HepG2 (cell line): Measurements from ENCODE around the gene FAM219B. TPM values are rescaled to one million over a fixed set of nuclear protein-coding genes. Genes with fewer than 3 reads are reported as not detected.

Experiments used
- BCL6 ChIP-seq: IDR thresholded peaks from 2 replicates; pipeline ENCODE4 v1.6.1; 2016; ENCODE audit warnings: missing genetic modification reagents, missing compliant biosample characterization
- FOXM1 ChIP-seq: sonication (generic); formaldehyde crosslinking; IDR thresholded peaks from 2 replicates; pipeline ENCODE4 v1.5.0; 2020; ENCODE audit warnings: missing genetic modification reagents
- MTF2 ChIP-seq: sonication (generic); formaldehyde crosslinking; IDR thresholded peaks from 2 replicates; pipeline ENCODE4 v1.5.0; 2020; ENCODE audit warnings: missing genetic modification reagents, borderline replicate concordance
- PHF8 ChIP-seq: sonication (generic); formaldehyde crosslinking; IDR thresholded peaks from 2 replicates; pipeline ENCODE4 v1.5.0; 2020; ENCODE audit warnings: missing genetic modification reagents
- PTBP1 ChIP-seq: fragments of 200-400 bp; formaldehyde crosslinking; IDR thresholded peaks from 2 replicates; pipeline ENCODE4 v1.6.1; 2018; ENCODE audit warnings: low read length, low read depth; ENCODE audit not compliant: poor library complexity, severe bottlenecking
- TBX2 ChIP-seq: sonication (generic); formaldehyde crosslinking; IDR thresholded peaks from 2 replicates; pipeline ENCODE4 v1.5.0; 2020; ENCODE audit warnings: missing genetic modification reagents, mild to moderate bottlenecking, borderline replicate concordance
- ZBTB8A ChIP-seq: sonication (generic); formaldehyde crosslinking; IDR thresholded peaks from 2 replicates; pipeline ENCODE4 v1.4.0; 2020; ENCODE audit warnings: mild to moderate bottlenecking, low read depth, missing genetic modification reagents, borderline replicate concordance
- ZFP36L1 ChIP-seq: sonication (generic); formaldehyde crosslinking; IDR thresholded peaks from 2 replicates; pipeline ENCODE4 v1.8.0; 2022; ENCODE audit warnings: mild to moderate bottlenecking, missing genetic modification reagents, moderate library complexity
- ZNF17 ChIP-seq: sonication (generic); formaldehyde crosslinking; IDR thresholded peaks from 2 replicates; pipeline ENCODE4 v1.5.0; 2020; ENCODE audit warnings: mild to moderate bottlenecking, missing genetic modification reagents
- ZNF282 ChIP-seq: fragments of 450-650 bp; IDR thresholded peaks from 2 replicates; pipeline ENCODE4 v1.6.1; 2018; ENCODE audit not compliant: partially characterized antibody
- ZNF292 ChIP-seq: sonication (generic); formaldehyde crosslinking; IDR thresholded peaks from 2 replicates; pipeline ENCODE4 v1.8.1; 2022; ENCODE audit warnings: mild to moderate bottlenecking, low read depth, missing genetic modification reagents, borderline replicate concordance
- ZNF543 ChIP-seq: sonication (generic); formaldehyde crosslinking; IDR thresholded peaks from 2 replicates; pipeline ENCODE4 v1.4.0; 2020; ENCODE audit warnings: mild to moderate bottlenecking, missing genetic modification reagents
- ZNF572 ChIP-seq: sonication (generic); formaldehyde crosslinking; IDR thresholded peaks from 2 replicates; pipeline ENCODE4 v1.5.1; 2020; ENCODE audit warnings: mild to moderate bottlenecking, missing genetic modification reagents
- polyA plus RNA-seq, 8 experiments: library from polyadenylated mRNA; depleted of rRNA in 3 of 8; stranded (reverse) in 7 of 8; unstranded in 1 of 8; fragments of >200 nt; fragmentation: Illumina TruSeq in 4 of 8; extraction: Trizol in 4 of 8; gene quantifications; 2 replicates each; pipeline versions ENCODE4 v1.2.1 to v1.2.3, GENCODE V29; 2011 to 2016; ENCODE audit warnings: low read depth in 4 of 8, missing spikeins in 1 of 8, mixed read lengths in 1 of 8; ENCODE audit not compliant: insufficient read depth in 1 of 8
- total RNA-seq, 5 experiments: library from RNA; depleted of rRNA; stranded (reverse); fragments of >200 nt; fragmentation: Illumina TruSeq; extraction: Trizol; gene quantifications; 2 replicates each; pipeline ENCODE4 v1.2.3, GENCODE V29; 2016; ENCODE audit warnings: low read depth in 1 of 5
- TF ChIP-seq, protein P1 (sequence below): sonication (generic); formaldehyde crosslinking; IDR thresholded peaks from 2 replicates; pipeline ENCODE4 v1.9.0; 2021; ENCODE audit warnings: missing genetic modification reagents, borderline replicate concordance
- TF ChIP-seq, protein P2 (sequence below): sonication (generic); formaldehyde crosslinking; IDR thresholded peaks from 2 replicates; pipeline ENCODE4 v1.5.0; 2020; ENCODE audit warnings: missing genetic modification reagents
- TF ChIP-seq, protein P3 (sequence below): IDR thresholded peaks from 2 replicates; pipeline ENCODE4 v1.6.1; 2016; ENCODE audit warnings: low read depth, control low read depth
- TF ChIP-seq, protein P4 (sequence below): sonication (generic); formaldehyde crosslinking; IDR thresholded peaks from 2 replicates; pipeline ENCODE4 v1.4.0; 2020; ENCODE audit warnings: missing genetic modification reagents, mild to moderate bottlenecking, borderline replicate concordance
- TF ChIP-seq, protein P5 (sequence below): sonication (generic); formaldehyde crosslinking; conservative IDR thresholded peaks from 2 replicates; pipeline ENCODE4 v1.4.0; 2020; ENCODE audit warnings: missing genetic modification reagents

The FAM219B gene
- total and polyA plus RNA-seq, 2 of the 13 experiments (the other 11 are each of a cell fraction or from before 2014, with no cell fraction given): 36.6 to 50.2 TPM

DNA sequence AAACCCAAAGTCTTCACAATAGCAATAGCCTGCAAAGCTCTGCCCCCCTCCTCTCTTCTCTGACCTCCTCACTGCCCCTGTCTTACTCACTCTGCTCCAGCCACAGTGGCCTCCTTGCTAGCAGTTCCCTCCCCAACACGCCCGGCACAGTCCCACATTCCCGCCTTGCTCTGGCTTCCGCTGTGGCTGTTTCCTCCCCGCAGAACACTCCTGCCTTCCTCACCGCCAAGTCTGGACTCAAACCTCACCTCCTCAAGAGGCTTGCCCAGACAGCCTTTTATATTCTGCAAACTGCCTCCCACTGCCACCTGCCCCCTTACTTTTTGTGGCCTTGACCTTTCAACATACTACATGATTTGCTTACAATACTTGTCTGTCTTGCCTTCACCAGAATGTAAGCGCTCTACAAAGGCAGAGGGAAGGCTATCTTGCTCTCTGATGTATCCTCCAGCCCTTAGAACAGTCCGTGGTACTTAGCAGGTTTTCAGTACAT is 17.2 kb downstream of the FAM219B start (continued):
- no peak for TF ChIP-seq ZNF17 (CRISPR knock-in tag)
- TF ChIP-seq, protein P1, sequence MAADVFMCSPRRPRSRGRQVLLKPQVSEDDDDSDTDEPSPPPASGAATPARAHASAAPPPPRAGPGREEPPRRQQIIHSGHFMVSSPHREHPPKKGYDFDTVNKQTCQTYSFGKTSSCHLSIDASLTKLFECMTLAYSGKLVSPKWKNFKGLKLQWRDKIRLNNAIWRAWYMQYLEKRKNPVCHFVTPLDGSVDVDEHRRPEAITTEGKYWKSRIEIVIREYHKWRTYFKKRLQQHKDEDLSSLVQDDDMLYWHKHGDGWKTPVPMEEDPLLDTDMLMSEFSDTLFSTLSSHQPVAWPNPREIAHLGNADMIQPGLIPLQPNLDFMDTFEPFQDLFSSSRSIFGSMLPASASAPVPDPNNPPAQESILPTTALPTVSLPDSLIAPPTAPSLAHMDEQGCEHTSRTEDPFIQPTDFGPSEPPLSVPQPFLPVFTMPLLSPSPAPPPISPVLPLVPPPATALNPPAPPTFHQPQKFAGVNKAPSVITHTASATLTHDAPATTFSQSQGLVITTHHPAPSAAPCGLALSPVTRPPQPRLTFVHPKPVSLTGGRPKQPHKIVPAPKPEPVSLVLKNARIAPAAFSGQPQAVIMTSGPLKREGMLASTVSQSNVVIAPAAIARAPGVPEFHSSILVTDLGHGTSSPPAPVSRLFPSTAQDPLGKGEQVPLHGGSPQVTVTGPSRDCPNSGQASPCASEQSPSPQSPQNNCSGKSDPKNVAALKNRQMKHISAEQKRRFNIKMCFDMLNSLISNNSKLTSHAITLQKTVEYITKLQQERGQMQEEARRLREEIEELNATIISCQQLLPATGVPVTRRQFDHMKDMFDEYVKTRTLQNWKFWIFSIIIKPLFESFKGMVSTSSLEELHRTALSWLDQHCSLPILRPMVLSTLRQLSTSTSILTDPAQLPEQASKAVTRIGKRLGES (CRISPR knock-in tag): no peak
- TF ChIP-seq, protein P2, sequence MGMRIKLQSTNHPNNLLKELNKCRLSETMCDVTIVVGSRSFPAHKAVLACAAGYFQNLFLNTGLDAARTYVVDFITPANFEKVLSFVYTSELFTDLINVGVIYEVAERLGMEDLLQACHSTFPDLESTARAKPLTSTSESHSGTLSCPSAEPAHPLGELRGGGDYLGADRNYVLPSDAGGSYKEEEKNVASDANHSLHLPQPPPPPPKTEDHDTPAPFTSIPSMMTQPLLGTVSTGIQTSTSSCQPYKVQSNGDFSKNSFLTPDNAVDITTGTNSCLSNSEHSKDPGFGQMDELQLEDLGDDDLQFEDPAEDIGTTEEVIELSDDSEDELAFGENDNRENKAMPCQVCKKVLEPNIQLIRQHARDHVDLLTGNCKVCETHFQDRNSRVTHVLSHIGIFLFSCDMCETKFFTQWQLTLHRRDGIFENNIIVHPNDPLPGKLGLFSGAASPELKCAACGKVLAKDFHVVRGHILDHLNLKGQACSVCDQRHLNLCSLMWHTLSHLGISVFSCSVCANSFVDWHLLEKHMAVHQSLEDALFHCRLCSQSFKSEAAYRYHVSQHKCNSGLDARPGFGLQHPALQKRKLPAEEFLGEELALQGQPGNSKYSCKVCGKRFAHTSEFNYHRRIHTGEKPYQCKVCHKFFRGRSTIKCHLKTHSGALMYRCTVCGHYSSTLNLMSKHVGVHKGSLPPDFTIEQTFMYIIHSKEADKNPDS (CRISPR knock-in tag): no peak
- no peak for TF ChIP-seq TBX2
- TF ChIP-seq ZBTB8A (CRISPR knock-in tag): no peak
- no peak for TF ChIP-seq ZNF543 (CRISPR knock-in tag)
- TF ChIP-seq, protein P3, sequence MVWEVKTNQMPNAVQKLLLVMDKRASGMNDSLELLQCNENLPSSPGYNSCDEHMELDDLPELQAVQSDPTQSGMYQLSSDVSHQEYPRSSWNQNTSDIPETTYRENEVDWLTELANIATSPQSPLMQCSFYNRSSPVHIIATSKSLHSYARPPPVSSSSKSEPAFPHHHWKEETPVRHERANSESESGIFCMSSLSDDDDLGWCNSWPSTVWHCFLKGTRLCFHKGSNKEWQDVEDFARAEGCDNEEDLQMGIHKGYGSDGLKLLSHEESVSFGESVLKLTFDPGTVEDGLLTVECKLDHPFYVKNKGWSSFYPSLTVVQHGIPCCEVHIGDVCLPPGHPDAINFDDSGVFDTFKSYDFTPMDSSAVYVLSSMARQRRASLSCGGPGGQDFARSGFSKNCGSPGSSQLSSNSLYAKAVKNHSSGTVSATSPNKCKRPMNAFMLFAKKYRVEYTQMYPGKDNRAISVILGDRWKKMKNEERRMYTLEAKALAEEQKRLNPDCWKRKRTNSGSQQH (CRISPR knock-in tag): peak; percentile 91
- TF ChIP-seq MTF2 (CRISPR knock-in tag): no peak
- TF ChIP-seq PTBP1: no peak
- no peak for TF ChIP-seq FOXM1 (CRISPR knock-in tag)
- no peak for TF ChIP-seq ZNF282
- TF ChIP-seq ZFP36L1 (CRISPR knock-in tag): no peak
- no peak for TF ChIP-seq PHF8 (CRISPR knock-in tag)
- TF ChIP-seq, protein P4, sequence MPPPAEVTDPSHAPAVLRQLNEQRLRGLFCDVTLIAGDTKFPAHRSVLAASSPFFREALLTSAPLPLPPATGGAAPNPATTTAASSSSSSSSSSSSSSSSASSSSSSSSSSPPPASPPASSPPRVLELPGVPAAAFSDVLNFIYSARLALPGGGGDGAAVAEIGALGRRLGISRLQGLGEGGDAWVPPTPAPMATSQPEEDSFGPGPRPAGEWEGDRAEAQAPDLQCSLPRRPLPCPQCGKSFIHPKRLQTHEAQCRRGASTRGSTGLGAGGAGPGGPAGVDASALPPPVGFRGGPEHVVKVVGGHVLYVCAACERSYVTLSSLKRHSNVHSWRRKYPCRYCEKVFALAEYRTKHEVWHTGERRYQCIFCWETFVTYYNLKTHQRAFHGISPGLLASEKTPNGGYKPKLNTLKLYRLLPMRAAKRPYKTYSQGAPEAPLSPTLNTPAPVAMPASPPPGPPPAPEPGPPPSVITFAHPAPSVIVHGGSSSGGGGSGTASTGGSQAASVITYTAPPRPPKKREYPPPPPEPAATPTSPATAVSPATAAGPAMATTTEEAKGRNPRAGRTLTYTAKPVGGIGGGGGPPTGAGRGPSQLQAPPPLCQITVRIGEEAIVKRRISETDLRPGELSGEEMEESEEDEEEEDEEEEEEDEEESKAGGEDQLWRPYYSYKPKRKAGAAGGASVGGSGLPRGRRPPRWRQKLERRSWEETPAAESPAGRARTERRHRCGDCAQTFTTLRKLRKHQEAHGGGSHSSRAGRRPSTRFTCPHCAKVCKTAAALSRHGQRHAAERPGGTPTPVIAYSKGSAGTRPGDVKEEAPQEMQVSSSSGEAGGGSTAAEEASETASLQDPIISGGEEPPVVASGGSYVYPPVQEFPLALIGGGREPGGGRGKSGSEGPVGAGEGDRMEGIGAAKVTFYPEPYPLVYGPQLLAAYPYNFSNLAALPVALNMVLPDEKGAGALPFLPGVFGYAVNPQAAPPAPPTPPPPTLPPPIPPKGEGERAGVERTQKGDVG (CRISPR knock-in tag): no peak
- 0 out of 2 replicates have a peak, but pooled peaks have one; percentile 1 for TF ChIP-seq ZNF572
- TF ChIP-seq, protein P5, sequence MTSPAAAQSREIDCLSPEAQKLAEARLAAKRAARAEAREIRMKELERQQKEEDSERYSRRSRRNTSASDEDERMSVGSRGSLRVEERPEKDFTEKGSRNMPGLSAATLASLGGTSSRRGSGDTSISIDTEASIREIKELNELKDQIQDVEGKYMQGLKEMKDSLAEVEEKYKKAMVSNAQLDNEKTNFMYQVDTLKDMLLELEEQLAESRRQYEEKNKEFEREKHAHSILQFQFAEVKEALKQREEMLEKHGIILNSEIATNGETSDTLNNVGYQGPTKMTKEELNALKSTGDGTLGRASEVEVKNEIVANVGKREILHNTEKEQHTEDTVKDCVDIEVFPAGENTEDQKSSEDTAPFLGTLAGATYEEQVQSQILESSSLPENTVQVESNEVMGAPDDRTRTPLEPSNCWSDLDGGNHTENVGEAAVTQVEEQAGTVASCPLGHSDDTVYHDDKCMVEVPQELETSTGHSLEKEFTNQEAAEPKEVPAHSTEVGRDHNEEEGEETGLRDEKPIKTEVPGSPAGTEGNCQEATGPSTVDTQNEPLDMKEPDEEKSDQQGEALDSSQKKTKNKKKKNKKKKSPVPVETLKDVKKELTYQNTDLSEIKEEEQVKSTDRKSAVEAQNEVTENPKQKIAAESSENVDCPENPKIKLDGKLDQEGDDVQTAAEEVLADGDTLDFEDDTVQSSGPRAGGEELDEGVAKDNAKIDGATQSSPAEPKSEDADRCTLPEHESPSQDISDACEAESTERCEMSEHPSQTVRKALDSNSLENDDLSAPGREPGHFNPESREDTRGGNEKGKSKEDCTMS: no peak
- no peak for TF ChIP-seq ZNF292 (CRISPR knock-in tag)
- TF ChIP-seq BCL6: no peak
